HUES64 (cell line): ENCODE measurements around the gene MAP1S.

Experiments used
- H3K27ac ChIP-seq: 2 replicates; pipeline ENCODE4 v1.7.0; 2013; ENCODE audit warnings: low read depth, low read length, inconsistent platforms
- H3K27me3 ChIP-seq: 2 replicates; pipeline ENCODE4 v1.6.1; 2013; ENCODE audit warnings: mild to moderate bottlenecking, low read length; ENCODE audit not compliant: insufficient read depth
- H3K36me3 ChIP-seq: 2 replicates; pipeline ENCODE4 v1.6.1; 2013; ENCODE audit warnings: mild to moderate bottlenecking, low read length; ENCODE audit not compliant: insufficient read depth
- H3K4me1 ChIP-seq: 2 replicates; pipeline ENCODE4 v1.6.1; 2013; ENCODE audit warnings: mild to moderate bottlenecking, low read length, moderate library complexity; ENCODE audit not compliant: insufficient read depth
- H3K4me3 ChIP-seq: 2 replicates; pipeline ENCODE4 v1.5.1; 2013; ENCODE audit warnings: mild to moderate bottlenecking, low read length, moderate library complexity
- H3K9ac ChIP-seq: 2 replicates; pipeline ENCODE4 v1.6.1; 2013; ENCODE audit warnings: mild to moderate bottlenecking, low read depth, low read length
- H3K9me3 ChIP-seq: 2 replicates; pipeline ENCODE4 v1.6.1; 2013; ENCODE audit warnings: low read depth, low read length; ENCODE audit not compliant: insufficient read depth
- WGBS: fragments of 150-250, 120-280 bp; methylation state at CpG from one replicate; pipeline ENCODE4 v1.1.7; 2013; ENCODE audit warnings: missing lambda C conversion rate; 5-methylcytosine and 5-hydroxymethylcytosine counted together

MAP1S gene

GRCh38 chr19:17743874-17744580, 24.7 kb downstream of the MAP1S start:
- Histone ChIP-seq H3K27me3 (no peaks in the 10 kb centered on the region), H3K9ac (no peak overlapping the region), H3K36me3 (no peaks in the 10 kb centered on the region), H3K4me1 (no peaks in the 10 kb centered on the region), H3K27ac (no peak overlapping the region), H3K9me3 (peaks cover 9% of the 10 kb centered on the region), H3K4me3 (no peak overlapping the region)
- 93% methylated on average over 6 of the region's 6 CpGs for WGBS

GRCh38 chr19:17747205-17748098, 28.2 kb downstream of the MAP1S start:
- Histone ChIP-seq H3K27me3 (no peaks in the 10 kb centered on the region), H3K9ac (peak overlapping the region; percentile 47; the same call in 1 of the 2 replicates), H3K36me3 (no peaks in the 10 kb centered on the region), H3K4me1 (no peaks in the 10 kb centered on the region), H3K4me3 (peak overlapping the region; percentile 75), H3K27ac (no peak overlapping the region), H3K9me3 (no peaks in the 10 kb centered on the region; the same call in 1 of the 2 replicates)
- WGBS: 6% methylated on average over 75 of the region's 75 CpGs

- H3K9me3 ChIP-seq: no peaks in the 10 kb centered on the region
- no peaks in the 10 kb centered on the region for H3K36me3 ChIP-seq
- no peak overlapping the region for H3K9ac ChIP-seq
- 86% methylated on average over 6 of the region's 6 CpGs for WGBS
- H3K27me3 ChIP-seq: no peaks in the 10 kb centered on the region
- H3K4me3 ChIP-seq: no peak overlapping the region
- H3K4me1 ChIP-seq: no peaks in the 10 kb centered on the region
- H3K27ac ChIP-seq: no peak overlapping the region
Measured at GRCh38 chr19:17748884-17749638, 29.8 kb downstream of the MAP1S start.

- Histone ChIP-seq H3K27ac (no peak overlapping the region), H3K27me3 (no peaks in the 10 kb centered on the region), H3K9me3 (no peaks in the 10 kb centered on the region), H3K9ac (no peak overlapping the region), H3K4me1 (no peaks in the 10 kb centered on the region), H3K36me3 (no peaks in the 10 kb centered on the region), H3K4me3 (no peak overlapping the region)
- 76% methylated on average over 8 of the region's 8 CpGs for WGBS
Measured at GRCh38 chr19:17749912-17750317, 30.6 kb downstream of the MAP1S start.

GRCh38 chr19:17751103-17751911, 32.0 kb downstream of the MAP1S start, which contains the start of gene FCHO1:
TSS of gene FCHO1 (plus strand) at chr19:17751477. CDS start at chr19:17755165, 3,688 bp downstream.
- Histone ChIP-seq H3K4me3 (no peak within 1 kb of the TSS), H3K9me3 (no peaks in the 10 kb centered on the region), H3K9ac (no peak within 1 kb of the TSS), H3K4me1 (no peaks in the 10 kb centered on the region; the same call in 1 of the 2 replicates), H3K27ac (no peak within 1 kb of the TSS), H3K36me3 (no peaks in the 10 kb centered on the region), H3K27me3 (no peaks in the 10 kb centered on the region)
- WGBS: 91% methylated on average over 25 of the region's 28 CpGs

- Histone ChIP-seq H3K4me3 (no peak overlapping the region), H3K9ac (no peak overlapping the region), H3K9me3 (no peaks in the 10 kb centered on the region), H3K4me1 (no peaks in the 10 kb centered on the region; the same call in 1 of the 2 replicates), H3K27me3 (no peaks in the 10 kb centered on the region), H3K27ac (no peak overlapping the region), H3K36me3 (no peaks in the 10 kb centered on the region)
- 90% methylated on average over 2 of the region's 2 CpGs for WGBS
Measured at GRCh38 chr19:17751912-17752273, 32.6 kb downstream of the MAP1S start.

GRCh38 chr19:17752865-17753639, 33.8 kb downstream of the MAP1S start:
- Histone ChIP-seq H3K4me1 (no peaks in the 10 kb centered on the region; the same call in 1 of the 2 replicates), H3K27ac (no peak overlapping the region), H3K9ac (no peak overlapping the region), H3K9me3 (no peaks in the 10 kb centered on the region), H3K36me3 (no peaks in the 10 kb centered on the region), H3K4me3 (no peak overlapping the region), H3K27me3 (no peaks in the 10 kb centered on the region)
- WGBS: 87% methylated on average over 7 of the region's 7 CpGs

- H3K4me1 ChIP-seq: no peaks in the 10 kb centered on the region; the same call in 1 of the 2 replicates
- no peak overlapping the region for H3K9ac ChIP-seq
- H3K4me3 ChIP-seq: no peak overlapping the region
- H3K27ac ChIP-seq: no peak overlapping the region
- no peaks in the 10 kb centered on the region for H3K36me3 ChIP-seq
- 54% methylated on average over 9 of the region's 9 CpGs for WGBS
- H3K27me3 ChIP-seq: no peaks in the 10 kb centered on the region
- no peaks in the 10 kb centered on the region for H3K9me3 ChIP-seq
Measured at GRCh38 chr19:17753976-17754375, 34.7 kb downstream of the MAP1S start.

- no peak overlapping the region for H3K9ac ChIP-seq
- H3K4me1 ChIP-seq: no peaks in the 10 kb centered on the region; the same call in 1 of the 2 replicates
Measured at GRCh38 chr19:17754634-17755442, 35.6 kb downstream of the MAP1S start.

More at GRCh38 chr19:17754634-17755442, 35.6 kb downstream of the MAP1S start:
- Histone ChIP-seq H3K27me3 (no peaks in the 10 kb centered on the region), H3K9me3 (no peaks in the 10 kb centered on the region), H3K36me3 (no peaks in the 10 kb centered on the region), H3K4me3 (no peak overlapping the region), H3K27ac (no peak overlapping the region)
- WGBS: 84% methylated on average over 4 of the region's 5 CpGs
